GM06990 (cell line): Measurements from ENCODE around the gene RARRES1.

Experiments
- DNase-seq: peaks from one replicate; pipeline ENCODE4 v3.0.0-alpha.2; 2011; ENCODE audit not compliant: insufficient read length; ENCODE audit errors: extremely low read depth
- H3K27me3 ChIP-seq: replicated peaks from 2 replicates; pipeline ENCODE4 v1.6.0; 2011; ENCODE audit warnings: low read length; ENCODE audit not compliant: control insufficient read depth, insufficient read depth
- H3K36me3 ChIP-seq: 2 replicates; pipeline ENCODE4 v1.5.1; 2011; ENCODE audit warnings: low read length; ENCODE audit not compliant: control insufficient read depth, insufficient read depth
- H3K4me3 ChIP-seq: replicated peaks from 2 replicates; pipeline ENCODE4 v1.5.1; 2011; ENCODE audit warnings: low read depth, mild to moderate bottlenecking, control low read depth, low read length
- TF ChIP-seq, protein P1 (sequence below): IDR thresholded peaks from 2 replicates; pipeline ENCODE4 v1.5.1; 2011; ENCODE audit warnings: low read length, control low read depth, mild to moderate bottlenecking, inconsistent platforms; ENCODE audit not compliant: insufficient read depth, poor library complexity, severe bottlenecking

The RARRES1 gene

GRCh38 chr3:158768881-158769543 lies 36.8 kb upstream of the RARRES1 start:
- no peak for DNase-seq
- Histone ChIP-seq H3K4me3 (no peak overlapping the region), H3K27me3 (no peaks in the 10 kb centered on the region), H3K36me3 (no peaks in the 10 kb centered on the region)
- TF ChIP-seq, protein P1, sequence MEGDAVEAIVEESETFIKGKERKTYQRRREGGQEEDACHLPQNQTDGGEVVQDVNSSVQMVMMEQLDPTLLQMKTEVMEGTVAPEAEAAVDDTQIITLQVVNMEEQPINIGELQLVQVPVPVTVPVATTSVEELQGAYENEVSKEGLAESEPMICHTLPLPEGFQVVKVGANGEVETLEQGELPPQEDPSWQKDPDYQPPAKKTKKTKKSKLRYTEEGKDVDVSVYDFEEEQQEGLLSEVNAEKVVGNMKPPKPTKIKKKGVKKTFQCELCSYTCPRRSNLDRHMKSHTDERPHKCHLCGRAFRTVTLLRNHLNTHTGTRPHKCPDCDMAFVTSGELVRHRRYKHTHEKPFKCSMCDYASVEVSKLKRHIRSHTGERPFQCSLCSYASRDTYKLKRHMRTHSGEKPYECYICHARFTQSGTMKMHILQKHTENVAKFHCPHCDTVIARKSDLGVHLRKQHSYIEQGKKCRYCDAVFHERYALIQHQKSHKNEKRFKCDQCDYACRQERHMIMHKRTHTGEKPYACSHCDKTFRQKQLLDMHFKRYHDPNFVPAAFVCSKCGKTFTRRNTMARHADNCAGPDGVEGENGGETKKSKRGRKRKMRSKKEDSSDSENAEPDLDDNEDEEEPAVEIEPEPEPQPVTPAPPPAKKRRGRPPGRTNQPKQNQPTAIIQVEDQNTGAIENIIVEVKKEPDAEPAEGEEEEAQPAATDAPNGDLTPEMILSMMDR, result no peak

DNA sequence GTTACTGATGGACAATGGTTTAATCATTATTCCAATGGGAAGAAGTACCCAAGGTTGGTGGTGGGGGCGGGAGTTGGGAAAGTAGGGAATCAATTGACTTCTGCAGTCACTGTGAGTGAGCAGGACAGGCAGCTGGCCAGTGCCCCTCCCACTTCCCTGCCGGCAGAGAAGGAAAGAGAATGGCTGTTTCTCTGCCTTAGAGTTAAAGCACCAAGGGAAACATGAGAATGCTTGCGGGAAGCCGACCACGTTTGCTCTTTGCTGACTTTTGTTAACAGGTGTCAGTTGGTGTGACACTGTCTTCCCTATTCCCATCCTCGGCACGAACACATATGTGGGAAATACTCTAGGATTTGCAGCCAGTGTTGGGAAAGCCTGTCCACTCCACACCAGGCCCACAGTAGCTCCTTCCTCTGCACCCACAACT lies 36.1 kb upstream of the RARRES1 start:
- TF ChIP-seq, protein P1, result no peak
- DNase-seq, result no peak
- no peaks in the 10 kb centered on the region for H3K27me3 ChIP-seq
- no peaks in the 10 kb centered on the region for H3K36me3 ChIP-seq
- H3K4me3 ChIP-seq, result no peak overlapping the region

- TF ChIP-seq, protein P1, result no peak
- DNase-seq, result no peak
- Histone ChIP-seq H3K4me3 (no peak overlapping the region), H3K36me3 (no peaks in the 10 kb centered on the region), H3K27me3 (no peaks in the 10 kb centered on the region)
These were observed 34.1 kb upstream of the RARRES1 start for GRCh38 chr3:158766364-158766763.

DNA sequence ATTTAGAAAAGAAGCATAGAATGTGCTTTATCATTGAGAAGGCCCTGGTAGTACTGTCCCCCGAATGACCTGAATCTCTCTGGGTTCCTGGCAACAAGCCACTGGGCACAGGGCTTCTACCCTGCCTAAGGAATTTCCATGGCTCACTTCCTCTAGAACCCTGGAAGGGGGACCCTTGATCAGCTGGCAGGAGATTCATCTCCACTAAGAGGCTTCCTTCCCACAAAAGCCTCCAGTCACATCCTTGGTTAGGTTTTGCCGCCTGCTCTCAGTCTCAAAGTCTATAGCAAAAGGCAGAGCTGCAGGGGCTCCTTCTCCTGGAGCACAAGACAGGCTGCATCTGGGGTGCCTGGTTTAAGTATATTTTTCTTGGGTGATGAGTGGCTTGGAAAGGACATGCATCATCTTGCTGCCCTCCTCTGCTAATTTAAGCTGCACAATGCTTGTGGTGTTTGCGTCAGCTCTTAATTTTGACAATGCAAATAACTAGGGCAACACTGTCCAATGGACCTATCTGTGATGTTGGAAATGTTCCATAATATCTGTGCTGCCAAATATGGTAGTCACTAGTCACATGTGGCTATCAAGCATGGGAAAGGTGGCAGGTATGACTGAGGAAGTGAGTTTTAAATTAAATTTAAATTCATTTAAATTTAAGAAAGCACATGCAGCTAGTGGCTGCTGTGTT lies 33.4 kb upstream of the RARRES1 start:
- Histone ChIP-seq H3K27me3 (no peaks in the 10 kb centered on the region), H3K36me3 (no peaks in the 10 kb centered on the region), H3K4me3 (no peak overlapping the region)
- TF ChIP-seq, protein P1, result no peak
- no peak for DNase-seq

DNA sequence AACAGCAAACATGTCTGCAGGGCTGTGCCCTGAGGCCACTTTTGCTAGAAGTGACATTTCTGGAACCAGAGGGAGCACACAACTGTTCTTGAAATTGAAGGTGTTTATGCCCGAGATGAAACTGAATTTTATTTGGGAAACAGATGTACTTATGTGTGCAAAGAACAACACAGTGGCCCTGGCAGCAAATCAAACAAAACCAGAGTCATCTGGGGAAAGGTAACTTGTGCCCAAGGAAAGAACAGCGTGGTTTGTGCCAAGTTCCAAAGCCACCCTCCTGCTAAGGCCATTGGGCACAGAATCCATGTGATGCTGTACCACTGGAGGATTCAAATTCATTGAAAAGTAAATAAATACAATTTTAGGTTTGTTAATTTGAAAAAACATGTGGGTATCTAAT lies 31.2 kb upstream of the RARRES1 start:
- H3K4me3 ChIP-seq, result no peak overlapping the region
- no peak for DNase-seq
- TF ChIP-seq, protein P1, result no peak
- no peaks in the 10 kb centered on the region for H3K27me3 ChIP-seq
- H3K36me3 ChIP-seq, result no peaks in the 10 kb centered on the region
